OCI-LY3 (cell line): ENCODE data around the gene TRABD2A.

ENCODE experiments used
- H2AFZ ChIP-seq: fragments of 200-600, 300-600 bp; shearing (Covaris generic); 2 replicates; pipeline ENCODE4 v1.6.0; 2014; ENCODE audit warnings: antibody characterized with exemption, low read depth, low read length
- H3K27ac ChIP-seq: fragments of 200-600, 300-600 bp; sonication (generic); 2 replicates; pipeline ENCODE4 v1.5.1; 2014; ENCODE audit warnings: mild to moderate bottlenecking, low read length, moderate library complexity, mixed read lengths
- H3K27me3 ChIP-seq: fragments of 200-600, 300-600 bp; sonication (generic); 2 replicates; pipeline ENCODE4 v1.6.1; 2014; ENCODE audit warnings: low read depth, low read length, mixed read lengths
- H3K36me3 ChIP-seq: fragments of 200-600, 300-600 bp; sonication (generic); replicated peaks from 2 replicates; pipeline ENCODE3; 2014; ENCODE audit warnings: low read depth, low read length, mixed read lengths
- H3K4me1 ChIP-seq: fragments of 300-600, 200-600 bp; sonication (generic); 2 replicates; pipeline ENCODE4 v1.6.1; 2014; ENCODE audit warnings: low read length, mixed read lengths
- H3K4me2 ChIP-seq: fragments of 200-600, 300-600 bp; sonication (generic); 2 replicates; pipeline ENCODE4 v1.6.1; 2014; ENCODE audit warnings: low read length, mixed read lengths
- H3K4me3 ChIP-seq: fragments of 300-600, 200-600 bp; sonication (generic); 2 replicates; pipeline ENCODE4 v1.5.1; 2014; ENCODE audit warnings: antibody characterized with exemption, mild to moderate bottlenecking, low read length, moderate library complexity
- H3K79me2 ChIP-seq: fragments of 300-600, 200-600 bp; shearing (Covaris generic); 2 replicates; pipeline ENCODE4 v1.6.1; 2014; ENCODE audit warnings: mild to moderate bottlenecking, low read length, mixed read lengths
- H3K9ac ChIP-seq: fragments of 300-600, 200-600 bp; shearing (Covaris generic); 2 replicates; pipeline ENCODE4 v1.6.0; 2014; ENCODE audit warnings: mild to moderate bottlenecking, low read length, moderate library complexity
- H3K9me3 ChIP-seq: fragments of 200-600, 300-600 bp; shearing (Covaris generic); 2 replicates; pipeline ENCODE4 v1.6.1; 2014; ENCODE audit warnings: low read length, mixed read lengths; ENCODE audit not compliant: insufficient read depth
- H4K20me1 ChIP-seq: fragments of 200-600, 300-600 bp; sonication (generic); 2 replicates; pipeline ENCODE4 v1.6.1; 2016; ENCODE audit warnings: low read length, mixed read lengths; ENCODE audit not compliant: insufficient read depth
- EZH2phosphoT487 ChIP-seq: fragments of 200-600 bp; shearing (Covaris generic); IDR thresholded peaks from 2 replicates; pipeline ENCODE4 v1.6.1; 2018; ENCODE audit warnings: antibody characterized with exemption, mixed run types, low read depth
- TF ChIP-seq, protein P1 (sequence below): fragments of 200-600, 300-600 bp; sonication (generic); IDR thresholded peaks from 2 replicates; pipeline ENCODE4 v1.5.1; 2014; ENCODE audit warnings: antibody characterized with exemption, low read length, low read depth

Gene TRABD2A

DNA sequence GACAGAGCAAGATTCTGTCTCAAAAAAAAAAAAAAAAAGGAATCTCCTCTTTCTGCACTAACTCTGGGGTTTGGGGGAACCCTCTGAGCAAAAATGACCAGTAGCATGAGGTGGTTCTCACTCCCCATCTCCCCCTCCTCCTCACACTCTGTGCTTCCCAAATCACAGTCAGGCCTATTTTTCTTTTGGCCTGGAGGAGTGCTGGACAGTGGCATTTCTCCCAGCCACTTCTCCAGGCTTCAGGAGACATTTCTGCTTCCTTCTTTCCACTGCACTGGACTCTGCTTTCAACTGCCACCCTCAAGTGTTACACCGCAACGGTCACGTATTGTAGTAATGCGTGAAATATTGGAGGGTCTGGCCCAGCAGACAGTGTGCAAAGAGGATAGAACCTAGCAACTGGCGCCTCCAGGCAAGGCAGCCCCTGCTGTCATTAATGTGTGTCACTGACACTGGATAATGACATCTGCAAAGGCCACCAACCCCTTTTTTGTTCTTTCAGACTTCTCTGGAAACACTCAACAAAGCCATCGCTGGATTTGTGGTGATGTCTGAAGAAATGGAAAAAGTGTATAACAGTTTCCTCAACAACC, 68.9 kb downstream of the TRABD2A start:
- Histone ChIP-seq H2AFZ (no peak overlapping the region), H3K79me2 (no peaks in the 10 kb centered on the region), H3K4me2 (no peak overlapping the region), H3K36me3 (no peaks in the 10 kb centered on the region), H3K9ac (no peak overlapping the region), H4K20me1 (no peaks in the 10 kb centered on the region), H3K9me3 (no peaks in the 10 kb centered on the region), H3K27me3 (no peaks in the 10 kb centered on the region), H3K27ac (no peak overlapping the region), H3K4me1 (peaks cover 30% of the 10 kb centered on the region), H3K4me3 (no peak overlapping the region)
- no peak for TF ChIP-seq EZH2phosphoT487
- TF ChIP-seq, protein P1, sequence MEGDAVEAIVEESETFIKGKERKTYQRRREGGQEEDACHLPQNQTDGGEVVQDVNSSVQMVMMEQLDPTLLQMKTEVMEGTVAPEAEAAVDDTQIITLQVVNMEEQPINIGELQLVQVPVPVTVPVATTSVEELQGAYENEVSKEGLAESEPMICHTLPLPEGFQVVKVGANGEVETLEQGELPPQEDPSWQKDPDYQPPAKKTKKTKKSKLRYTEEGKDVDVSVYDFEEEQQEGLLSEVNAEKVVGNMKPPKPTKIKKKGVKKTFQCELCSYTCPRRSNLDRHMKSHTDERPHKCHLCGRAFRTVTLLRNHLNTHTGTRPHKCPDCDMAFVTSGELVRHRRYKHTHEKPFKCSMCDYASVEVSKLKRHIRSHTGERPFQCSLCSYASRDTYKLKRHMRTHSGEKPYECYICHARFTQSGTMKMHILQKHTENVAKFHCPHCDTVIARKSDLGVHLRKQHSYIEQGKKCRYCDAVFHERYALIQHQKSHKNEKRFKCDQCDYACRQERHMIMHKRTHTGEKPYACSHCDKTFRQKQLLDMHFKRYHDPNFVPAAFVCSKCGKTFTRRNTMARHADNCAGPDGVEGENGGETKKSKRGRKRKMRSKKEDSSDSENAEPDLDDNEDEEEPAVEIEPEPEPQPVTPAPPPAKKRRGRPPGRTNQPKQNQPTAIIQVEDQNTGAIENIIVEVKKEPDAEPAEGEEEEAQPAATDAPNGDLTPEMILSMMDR = no peak

DNA sequence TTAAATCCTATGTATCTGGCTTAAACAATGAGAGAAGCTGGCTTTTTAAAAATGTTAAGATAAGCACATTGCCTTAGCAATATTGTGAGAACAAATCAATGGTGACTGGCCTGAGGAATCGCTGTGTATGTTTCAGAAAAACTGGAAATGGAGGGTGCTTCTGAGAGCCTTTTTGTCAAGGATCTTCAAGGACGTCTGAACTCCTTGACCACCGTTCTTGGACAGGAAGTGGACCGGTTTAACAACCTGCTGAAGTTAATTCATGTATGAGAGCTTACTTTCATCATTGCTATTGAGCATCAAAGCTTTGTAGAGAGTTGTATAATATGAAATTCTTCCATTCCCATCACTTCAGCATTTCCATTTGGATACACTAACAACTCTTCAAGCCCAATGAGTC, 72.6 kb downstream of the TRABD2A start:
- no peak overlapping the region for H2AFZ ChIP-seq
- no peaks in the 10 kb centered on the region for H4K20me1 ChIP-seq
- no peak overlapping the region for H3K9ac ChIP-seq
- no peaks in the 10 kb centered on the region for H3K9me3 ChIP-seq
- no peaks in the 10 kb centered on the region for H3K27me3 ChIP-seq
- no peak for TF ChIP-seq EZH2phosphoT487
- TF ChIP-seq, protein P1 = no peak
- H3K27ac ChIP-seq = no peak overlapping the region
- H3K4me3 ChIP-seq = no peak overlapping the region
- H3K4me2 ChIP-seq = no peak overlapping the region
- H3K36me3 ChIP-seq = no peaks in the 10 kb centered on the region
- 0 out of 2 replicates have a peak, but pooled peaks cover 8% of the 10 kb centered on the region for H3K4me1 ChIP-seq
- no peaks in the 10 kb centered on the region for H3K79me2 ChIP-seq

DNA sequence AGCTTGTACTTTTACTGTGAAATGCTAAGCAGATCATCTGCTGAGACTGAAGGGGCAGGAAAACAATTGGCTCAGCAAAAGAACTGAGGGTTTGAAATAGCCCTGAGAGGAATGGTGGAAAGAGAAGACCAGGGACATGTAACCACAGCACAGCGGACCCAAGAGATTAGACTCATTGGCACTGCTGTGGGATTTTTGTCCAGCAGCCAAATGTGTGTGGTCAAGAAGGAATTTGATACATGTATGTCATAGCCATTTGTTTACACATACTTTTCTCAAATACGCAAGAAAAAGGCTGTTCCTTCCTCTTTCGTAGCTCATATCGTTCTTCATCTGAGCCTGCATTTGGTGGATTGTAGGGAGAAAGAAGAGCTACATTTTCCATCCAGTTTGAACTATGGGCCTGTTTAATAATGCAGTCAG, 73.8 kb downstream of the TRABD2A start:
- no peak overlapping the region for H3K27ac ChIP-seq
- H2AFZ ChIP-seq = no peak overlapping the region
- H3K4me1 ChIP-seq = 0 out of 2 replicates have a peak, but pooled peaks cover 8% of the 10 kb centered on the region
- H3K27me3 ChIP-seq = no peaks in the 10 kb centered on the region
- no peak overlapping the region for H3K4me3 ChIP-seq
- H3K9ac ChIP-seq = no peak overlapping the region
- TF ChIP-seq, protein P1 = no peak
- TF ChIP-seq EZH2phosphoT487 = no peak
- no peaks in the 10 kb centered on the region for H3K79me2 ChIP-seq
- H3K36me3 ChIP-seq = no peaks in the 10 kb centered on the region
- no peaks in the 10 kb centered on the region for H3K9me3 ChIP-seq
- no peaks in the 10 kb centered on the region for H4K20me1 ChIP-seq
- no peak overlapping the region for H3K4me2 ChIP-seq

DNA sequence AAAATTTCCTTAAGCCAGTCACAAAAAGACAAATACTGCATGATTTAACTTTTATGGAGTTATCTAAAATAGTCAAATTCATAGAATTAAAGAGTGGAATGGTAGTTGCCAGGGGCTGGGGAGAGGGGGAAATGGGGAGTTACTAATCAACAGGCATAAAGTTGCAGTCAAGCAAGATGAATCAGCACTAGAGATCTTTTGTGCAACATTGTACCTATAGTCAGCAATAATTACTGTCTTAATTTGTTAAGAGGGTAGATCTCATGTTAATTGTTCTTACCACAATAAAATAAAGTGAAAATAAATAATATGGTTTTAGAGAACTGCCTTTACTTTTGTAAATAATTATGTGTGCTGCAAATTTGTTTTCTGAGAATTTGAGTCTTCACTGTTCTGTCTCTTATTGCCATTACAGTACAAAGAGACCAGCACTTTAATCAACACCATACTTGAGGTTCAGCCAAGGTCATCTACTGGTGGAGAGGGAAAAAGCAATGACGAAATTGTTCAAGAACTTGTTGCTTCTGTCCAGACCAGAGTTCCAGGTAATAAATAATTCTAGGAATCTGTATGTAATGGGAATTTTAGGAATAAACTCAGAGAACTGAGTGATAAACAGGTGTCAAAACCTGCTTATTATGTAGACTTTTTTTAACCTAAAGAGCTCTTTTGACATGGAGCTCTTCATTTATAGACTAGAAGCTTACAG, 75.5 kb downstream of the TRABD2A start:
- Histone ChIP-seq H3K27ac (no peak overlapping the region), H3K4me3 (no peak overlapping the region), H3K9ac (no peak overlapping the region), H3K79me2 (no peaks in the 10 kb centered on the region), H3K36me3 (no peaks in the 10 kb centered on the region), H3K4me2 (no peak overlapping the region), H2AFZ (no peak overlapping the region), H3K27me3 (no peaks in the 10 kb centered on the region), H3K4me1 (peaks cover 11% of the 10 kb centered on the region), H3K9me3 (no peaks in the 10 kb centered on the region), H4K20me1 (no peaks in the 10 kb centered on the region)
- no peak for TF ChIP-seq EZH2phosphoT487
- TF ChIP-seq, protein P1 = no peak
